Smooth muscle cell (in vitro differentiated cells): ENCODE data around the gene PCK1. TPM values are rescaled to one million over a fixed set of nuclear protein-coding genes. Genes with fewer than 3 reads are reported as not detected.

ENCODE experiments used
- DNase-seq: peaks from one replicate; lab custom pipeline; 2025; ENCODE audit not compliant: unreplicated experiment; lab: John Stamatoyannopoulos, UW
- H2AFZ ChIP-seq: fragments of 200-600 bp; sonication (generic); 2 replicates; pipeline ENCODE4 v1.6.0; 2016; ENCODE audit warnings: antibody characterized with exemption, low read depth, mild to moderate bottlenecking
- H3F3A ChIP-seq: fragments of 200-600 bp; sonication (generic); 2 replicates; pipeline ENCODE4 v1.6.0; 2017; ENCODE audit warnings: antibody characterized with exemption, low read depth
- H3K27ac ChIP-seq: fragments of 200-600 bp; sonication (generic); 2 replicates; pipeline ENCODE4 v1.5.1; 2016; ENCODE audit warnings: low read depth, mild to moderate bottlenecking
- H3K27me3 ChIP-seq: fragments of 200-600 bp; sonication (generic); 2 replicates; pipeline ENCODE4 v1.6.1; 2016; ENCODE audit warnings: low read depth, mild to moderate bottlenecking
- H3K36me3 ChIP-seq: fragments of 200-600 bp; sonication (generic); 2 replicates; pipeline ENCODE4 v1.5.1; 2016; ENCODE audit warnings: low read depth
- H3K4me1 ChIP-seq: fragments of 200-600 bp; sonication (generic); 2 replicates; pipeline ENCODE4 v1.5.1; 2016; ENCODE audit warnings: low read depth
- H3K4me2 ChIP-seq: fragments of 200-600 bp; sonication (generic); 2 replicates; pipeline ENCODE4 v1.6.0; 2016; ENCODE audit warnings: mild to moderate bottlenecking
- H3K4me3 ChIP-seq: fragments of 200-600 bp; sonication (generic); 2 replicates; pipeline ENCODE4 v1.5.1; 2016; ENCODE audit warnings: mild to moderate bottlenecking
- H3K79me2 ChIP-seq: fragments of 200-600 bp; sonication (generic); 2 replicates; pipeline ENCODE4 v1.6.0; 2016; ENCODE audit warnings: low read depth, mild to moderate bottlenecking
- H3K9ac ChIP-seq: fragments of 200-600 bp; sonication (generic); 2 replicates; pipeline ENCODE4 v1.6.0; 2016; ENCODE audit warnings: low read depth
- H3K9me3 ChIP-seq: fragments of 200-600 bp; sonication (generic); replicated peaks from 2 replicates; pipeline ENCODE4 v1.5.1; 2016; ENCODE audit warnings: low read depth
- H4K20me1 ChIP-seq: fragments of 200-600 bp; sonication (generic); 2 replicates; pipeline ENCODE4 v1.6.0; 2016; ENCODE audit warnings: low read depth
- CTCF ChIP-seq: fragments of 200-600 bp; sonication (generic); IDR thresholded peaks from 2 replicates; pipeline ENCODE4 v1.5.1; 2017; ENCODE audit warnings: borderline replicate concordance, mild to moderate bottlenecking, antibody characterized with exemption; ENCODE audit not compliant: insufficient read depth, poor library complexity, severe bottlenecking
- WGBS: methylation state at CpG from one replicate; pipeline ENCODE4 v1.1.7; 2016; ENCODE audit warnings: low lambda C conversion rate; 5-methylcytosine and 5-hydroxymethylcytosine counted together
- polyA plus RNA-seq: library from polyadenylated mRNA; unstranded; fragments of >200 nt; fragmentation: Nextera tagmentation; extraction: Ambion mirVana; gene quantifications from 2 replicates; pipeline ENCODE4 v1.2.1, GENCODE V29; 2016
- total RNA-seq: library from RNA; depleted of rRNA; stranded (reverse); fragments of >200 nt; gene quantifications from 2 replicates; pipeline ENCODE4 v1.2.3, GENCODE V29; 2014

PCK1 gene
- total and polyA plus RNA-seq, 2 experiments from 2014 or later = not detected

GRCh38 chr20:57589123-57589727, 28.3 kb downstream of the PCK1 start:
- Histone ChIP-seq H3K27me3 (no peaks in the 10 kb centered on the region), H3K79me2 (no peaks in the 10 kb centered on the region)

GRCh38 chr20:57589728-57590484, 29.0 kb downstream of the PCK1 start:
- Histone ChIP-seq H3K4me2 (no peak overlapping the region), H2AFZ (no peak overlapping the region), H3K27me3 (no peaks in the 10 kb centered on the region), H3K79me2 (no peaks in the 10 kb centered on the region), H3F3A (no peaks in the 10 kb centered on the region), H4K20me1 (no peaks in the 10 kb centered on the region), H3K4me3 (no peak overlapping the region), H3K27ac (no peak overlapping the region), H3K9ac (no peak overlapping the region), H3K9me3 (no peaks in the 10 kb centered on the region), H3K4me1 (no peaks in the 10 kb centered on the region), H3K36me3 (no peaks in the 10 kb centered on the region)
- TF ChIP-seq CTCF = no peak
- DNase-seq = no peak
- 88% methylated on average over 16 of the region's 16 CpGs for WGBS

More at GRCh38 chr20:57589123-57589727, 28.3 kb downstream of the PCK1 start:
- Histone ChIP-seq H3K9ac (no peak overlapping the region), H3F3A (no peaks in the 10 kb centered on the region), H3K9me3 (no peaks in the 10 kb centered on the region), H3K4me1 (no peaks in the 10 kb centered on the region), H2AFZ (no peak overlapping the region), H3K4me3 (no peak overlapping the region), H3K4me2 (no peak overlapping the region), H3K36me3 (no peaks in the 10 kb centered on the region), H3K27ac (no peak overlapping the region), H4K20me1 (no peaks in the 10 kb centered on the region)
- no peak for DNase-seq
- no peak for TF ChIP-seq CTCF
- 93% methylated on average over 6 of the region's 6 CpGs for WGBS

GRCh38 chr20:57590485-57591288, 29.8 kb downstream of the PCK1 start:
- Histone ChIP-seq H4K20me1 (no peaks in the 10 kb centered on the region), H3K36me3 (no peaks in the 10 kb centered on the region), H3K4me1 (no peaks in the 10 kb centered on the region), H3F3A (no peaks in the 10 kb centered on the region), H3K4me3 (no peak overlapping the region), H3K9ac (no peak overlapping the region), H3K27me3 (no peaks in the 10 kb centered on the region), H3K4me2 (no peak overlapping the region), H3K9me3 (no peaks in the 10 kb centered on the region), H2AFZ (no peak overlapping the region), H3K79me2 (no peaks in the 10 kb centered on the region), H3K27ac (no peak overlapping the region)
- WGBS = 93% methylated on average over 18 of the region's 18 CpGs
- DNase-seq = no peak
- TF ChIP-seq CTCF = no peak
